ENCODE measurements around the gene BPIFB2.

DNA sequence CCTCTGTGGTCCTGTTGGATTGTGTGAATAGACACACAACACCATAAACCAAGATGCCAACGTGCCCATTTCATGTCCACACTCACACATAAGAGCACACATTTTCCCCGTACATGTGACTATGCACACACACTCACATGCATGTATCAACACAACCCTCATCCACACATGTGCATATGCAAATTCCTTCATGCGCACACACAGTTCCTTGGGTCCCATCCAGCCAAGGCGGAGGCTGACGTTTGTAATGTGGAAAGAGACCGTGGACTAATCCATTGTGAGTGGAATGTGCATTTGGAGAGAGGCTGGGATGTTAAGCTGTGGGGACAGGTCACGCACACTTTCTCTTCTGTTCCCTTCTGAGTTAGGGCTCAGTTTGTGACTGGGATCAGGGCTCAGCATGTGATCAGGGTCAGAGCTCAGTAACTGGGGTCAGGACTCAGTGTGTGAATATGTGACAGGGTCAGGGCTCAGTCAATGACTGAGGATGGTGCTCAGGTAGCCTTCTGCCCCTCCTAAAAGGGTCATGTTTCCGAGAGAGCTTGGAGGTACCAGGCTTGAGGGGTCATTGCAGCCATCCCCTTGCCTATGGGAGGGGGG is 628 bp upstream of the BPIFB2 start:
- TF ChIP-seq, protein P1, sequence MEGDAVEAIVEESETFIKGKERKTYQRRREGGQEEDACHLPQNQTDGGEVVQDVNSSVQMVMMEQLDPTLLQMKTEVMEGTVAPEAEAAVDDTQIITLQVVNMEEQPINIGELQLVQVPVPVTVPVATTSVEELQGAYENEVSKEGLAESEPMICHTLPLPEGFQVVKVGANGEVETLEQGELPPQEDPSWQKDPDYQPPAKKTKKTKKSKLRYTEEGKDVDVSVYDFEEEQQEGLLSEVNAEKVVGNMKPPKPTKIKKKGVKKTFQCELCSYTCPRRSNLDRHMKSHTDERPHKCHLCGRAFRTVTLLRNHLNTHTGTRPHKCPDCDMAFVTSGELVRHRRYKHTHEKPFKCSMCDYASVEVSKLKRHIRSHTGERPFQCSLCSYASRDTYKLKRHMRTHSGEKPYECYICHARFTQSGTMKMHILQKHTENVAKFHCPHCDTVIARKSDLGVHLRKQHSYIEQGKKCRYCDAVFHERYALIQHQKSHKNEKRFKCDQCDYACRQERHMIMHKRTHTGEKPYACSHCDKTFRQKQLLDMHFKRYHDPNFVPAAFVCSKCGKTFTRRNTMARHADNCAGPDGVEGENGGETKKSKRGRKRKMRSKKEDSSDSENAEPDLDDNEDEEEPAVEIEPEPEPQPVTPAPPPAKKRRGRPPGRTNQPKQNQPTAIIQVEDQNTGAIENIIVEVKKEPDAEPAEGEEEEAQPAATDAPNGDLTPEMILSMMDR (conservative IDR thresholded peaks at IDR 0.05), result no peak
- no peak for TF ChIP-seq ZFX (IDR thresholded peaks at IDR 0.05)

All from C4-2B (cell line).